GM21360 (cell line): ENCODE results near the gene TRPM2.
"Not testable (repeated sequence)": the region's sequence is repeated elsewhere in the genome, so short reads cannot be mapped to it uniquely, and the experiment has no call there.

ENCODE experiments used
- ATAC-seq: cut with Tn5 transposase; IDR thresholded peaks from one replicate; pipeline ENCODE4 v1.9.1; 2021; ENCODE audit warnings: mild to moderate bottlenecking, moderate library complexity; ENCODE audit not compliant: unreplicated experiment

TRPM2 gene

DNA sequence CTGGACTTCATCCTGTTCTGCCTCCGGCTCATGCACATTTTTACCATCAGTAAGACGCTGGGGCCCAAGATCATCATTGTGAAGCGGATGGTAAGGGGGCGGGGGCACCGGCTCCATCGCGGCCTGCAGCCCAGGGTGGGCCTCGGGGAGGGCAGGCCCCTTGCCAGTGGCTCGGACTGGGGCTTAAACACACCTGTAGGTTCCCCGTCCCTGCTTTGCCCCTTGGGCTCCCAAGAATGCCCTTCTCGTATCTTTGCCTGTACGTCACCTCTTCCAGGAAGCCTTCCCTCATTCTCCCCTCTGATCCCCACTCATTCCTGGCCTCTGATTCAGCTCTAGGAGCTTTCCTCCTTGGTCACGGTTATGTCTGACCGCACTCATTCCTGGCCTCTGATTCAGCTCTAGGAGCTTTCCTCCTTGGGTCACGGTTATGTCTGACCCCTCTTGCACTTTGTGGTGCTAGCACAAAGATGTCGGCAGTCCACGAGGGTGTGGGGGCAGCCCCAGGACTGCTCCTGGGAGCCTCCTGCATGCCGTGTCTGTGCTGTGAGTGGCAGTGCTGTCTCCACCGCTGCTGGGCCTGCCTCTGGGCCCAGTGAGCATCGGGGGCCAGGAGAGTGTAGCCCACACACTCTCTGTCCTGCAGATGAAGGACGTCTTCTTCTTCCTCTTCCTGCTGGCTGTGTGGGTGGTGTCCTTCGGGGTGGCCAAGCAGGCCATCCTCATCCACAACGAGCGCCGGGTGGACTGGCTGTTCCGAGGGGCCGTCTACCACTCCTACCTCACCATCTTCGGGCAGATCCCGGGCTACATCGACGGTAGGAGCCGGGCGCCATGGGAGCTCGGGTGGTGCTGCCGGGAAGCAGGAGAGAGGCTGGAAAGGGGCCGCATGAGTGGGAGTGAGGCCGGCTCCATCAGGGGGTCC is 52.8 kb downstream of the TRPM2 start:
- no peak for ATAC-seq

DNA sequence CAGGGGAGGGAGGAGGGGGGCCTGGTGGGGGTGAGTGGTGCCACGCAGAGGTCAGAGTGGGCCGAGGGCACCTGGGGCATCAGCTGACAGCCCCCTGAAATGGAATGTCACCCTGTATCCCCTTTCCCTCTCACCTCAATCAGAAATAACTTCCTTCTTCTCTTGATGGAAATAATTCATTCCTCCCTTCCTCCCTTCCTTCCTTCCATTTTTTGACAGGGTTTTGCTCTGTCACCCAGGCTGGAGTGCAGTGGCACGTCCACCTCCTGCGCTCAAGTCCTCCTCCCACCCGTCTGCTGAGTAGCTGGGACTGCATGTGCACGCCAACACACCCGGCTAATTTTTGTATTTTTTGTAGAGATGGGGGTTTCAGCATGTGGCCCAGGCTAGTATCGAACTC is 53.5 kb downstream of the TRPM2 start:
- ATAC-seq = no peak

DNA sequence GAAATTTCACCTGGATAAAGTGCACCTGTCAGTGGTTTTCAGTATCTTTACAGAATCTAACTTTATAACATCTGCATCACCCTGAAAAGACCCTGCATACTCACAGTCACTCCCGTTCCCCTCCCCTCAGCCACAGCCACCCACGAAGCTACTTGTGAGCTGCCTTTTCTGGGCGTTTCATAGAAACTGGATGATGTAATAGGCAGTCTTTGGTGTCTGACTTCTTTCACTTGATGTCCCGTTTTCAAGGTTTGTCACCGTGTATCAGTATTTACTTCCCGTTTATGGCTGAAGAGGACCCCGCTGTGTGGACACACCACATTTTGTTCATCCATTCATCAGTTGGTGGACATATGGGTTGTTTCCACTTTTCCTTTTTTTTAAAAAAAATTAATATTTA is 54.1 kb downstream of the TRPM2 start:
- ATAC-seq = no peak

DNA sequence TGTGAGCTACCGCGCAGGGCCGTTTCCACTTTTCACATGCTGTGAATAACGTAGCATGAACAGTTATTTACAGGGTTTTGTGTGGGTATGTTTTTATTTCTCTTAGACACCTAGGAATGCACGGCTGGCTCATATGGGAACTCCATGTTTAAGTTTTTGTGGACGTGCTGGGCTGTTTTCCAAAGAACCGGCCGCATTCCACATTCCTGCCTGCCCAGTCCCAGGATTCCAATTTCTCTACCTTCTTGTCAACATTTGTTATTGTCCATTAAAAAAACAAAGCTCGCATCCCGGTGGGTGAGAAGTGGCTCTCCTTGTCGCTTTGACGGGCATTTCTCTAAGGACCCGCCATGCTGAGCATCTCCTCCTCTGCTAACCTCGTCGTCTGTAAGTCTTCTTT is 54.8 kb downstream of the TRPM2 start:
- ATAC-seq = no peak

DNA sequence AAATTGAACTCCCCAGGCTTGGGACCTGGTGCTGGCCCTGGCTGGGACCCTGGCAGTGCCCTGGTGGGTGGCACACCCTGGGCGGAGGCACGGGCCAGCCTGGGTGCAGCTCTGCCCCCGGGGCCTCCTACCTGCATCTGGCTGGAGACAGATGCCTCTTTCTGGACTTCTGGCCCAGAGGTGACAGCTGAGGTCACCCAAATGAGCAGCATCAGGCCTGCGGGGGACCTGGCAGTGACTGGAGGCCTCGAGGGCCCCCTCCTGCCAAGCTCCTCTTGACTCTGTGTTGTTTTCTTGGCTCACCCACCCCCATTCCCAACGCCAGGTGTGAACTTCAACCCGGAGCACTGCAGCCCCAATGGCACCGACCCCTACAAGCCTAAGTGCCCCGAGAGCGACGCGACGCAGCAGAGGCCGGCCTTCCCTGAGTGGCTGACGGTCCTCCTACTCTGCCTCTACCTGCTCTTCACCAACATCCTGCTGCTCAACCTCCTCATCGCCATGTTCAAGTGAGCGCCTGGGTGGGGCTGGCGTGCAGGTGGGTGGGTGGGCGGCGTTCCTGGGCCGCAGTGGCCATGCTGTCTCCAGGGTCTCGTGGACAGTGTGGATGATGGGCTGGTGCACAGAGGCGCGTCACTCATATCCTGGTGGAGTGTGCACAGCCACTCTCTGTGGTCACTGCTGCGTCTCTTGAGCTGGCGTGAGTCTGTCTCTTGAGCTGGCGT is 60.3 kb downstream of the TRPM2 start:
- no peak for ATAC-seq

DNA sequence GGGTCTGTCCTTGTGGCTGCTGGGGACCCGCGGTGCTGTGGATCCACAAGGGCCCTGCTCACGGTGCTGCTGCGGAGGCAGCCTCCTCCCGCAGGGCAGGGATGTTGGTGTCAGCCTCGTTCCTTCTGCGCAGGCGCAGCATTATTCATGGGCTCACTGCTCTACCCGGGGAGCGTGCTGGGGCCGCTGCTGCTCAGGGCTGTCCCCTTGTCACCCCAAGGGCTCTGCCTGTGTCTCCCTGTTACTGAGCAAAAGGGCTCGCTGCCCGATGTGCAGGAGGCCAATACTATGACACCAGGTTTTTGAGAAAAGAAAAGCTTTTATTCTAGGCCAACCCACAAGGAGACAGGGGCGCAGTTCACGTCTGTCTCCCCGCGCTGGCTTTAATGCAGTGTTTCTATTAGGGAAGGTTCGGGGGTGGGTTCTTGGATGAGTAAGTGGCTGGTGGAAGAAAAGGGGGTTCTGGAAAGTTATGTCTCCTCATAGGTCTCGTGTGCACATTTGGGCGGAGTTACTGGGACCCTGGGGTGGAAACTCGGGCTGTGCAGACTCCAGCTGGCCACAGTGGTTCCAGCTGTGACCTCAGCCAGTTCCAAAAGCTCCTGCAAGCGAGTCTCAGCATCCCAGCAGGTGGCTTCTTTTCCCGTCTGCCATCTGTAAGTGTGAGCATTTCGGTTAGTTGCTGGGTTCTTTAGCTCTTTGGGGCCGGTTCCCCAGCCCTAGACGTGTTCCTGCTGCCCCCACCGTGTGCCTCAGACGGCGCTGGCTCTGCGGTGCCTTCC is 61.1 kb downstream of the TRPM2 start:
- ATAC-seq = no peak

DNA sequence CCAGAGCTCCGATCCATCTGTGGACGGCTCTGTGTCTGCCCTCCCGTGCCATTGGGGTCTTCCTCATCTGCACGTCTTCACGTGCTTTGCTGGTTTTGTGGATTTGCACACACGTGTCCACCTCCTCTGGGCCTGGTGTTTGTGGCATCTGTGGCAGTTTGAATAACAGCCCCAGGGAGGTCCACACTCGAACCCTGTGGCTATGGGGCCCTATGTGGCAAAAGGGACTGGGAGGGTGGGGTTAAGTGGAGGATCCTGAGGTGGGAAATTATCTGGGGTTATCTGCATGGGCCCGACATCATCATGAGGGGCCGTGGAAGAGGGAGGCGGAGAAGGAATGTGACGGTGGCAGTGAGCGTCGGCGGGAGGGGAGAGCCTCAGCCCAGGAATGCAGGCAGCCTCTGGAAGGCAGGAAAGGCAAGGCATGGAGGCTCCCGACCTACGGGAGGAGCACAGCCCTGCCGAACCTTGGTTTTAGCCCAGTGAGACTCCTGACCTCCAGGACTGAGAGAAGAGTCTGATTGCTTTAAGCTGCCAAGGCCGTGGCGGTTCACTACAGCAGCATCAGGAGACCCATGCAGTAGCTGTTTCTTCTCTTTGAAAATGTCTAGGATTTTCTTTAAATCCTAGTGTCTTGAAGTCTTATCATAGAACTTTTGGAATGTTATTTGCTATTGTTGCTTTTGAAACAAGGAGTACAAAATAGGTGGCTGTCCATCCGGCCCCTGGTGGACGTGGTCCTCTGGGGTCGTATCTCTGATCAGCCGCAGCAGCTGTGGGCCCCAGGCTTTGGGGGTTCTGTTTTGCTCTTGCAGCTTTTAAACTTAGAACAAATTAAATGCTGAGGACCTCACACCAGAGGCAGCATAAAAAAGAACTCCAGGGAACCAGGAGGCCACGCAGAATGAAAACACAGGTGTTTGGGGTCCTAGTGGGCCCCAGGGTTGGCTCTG is 61.9 kb downstream of the TRPM2 start:
- no peak for ATAC-seq

DNA sequence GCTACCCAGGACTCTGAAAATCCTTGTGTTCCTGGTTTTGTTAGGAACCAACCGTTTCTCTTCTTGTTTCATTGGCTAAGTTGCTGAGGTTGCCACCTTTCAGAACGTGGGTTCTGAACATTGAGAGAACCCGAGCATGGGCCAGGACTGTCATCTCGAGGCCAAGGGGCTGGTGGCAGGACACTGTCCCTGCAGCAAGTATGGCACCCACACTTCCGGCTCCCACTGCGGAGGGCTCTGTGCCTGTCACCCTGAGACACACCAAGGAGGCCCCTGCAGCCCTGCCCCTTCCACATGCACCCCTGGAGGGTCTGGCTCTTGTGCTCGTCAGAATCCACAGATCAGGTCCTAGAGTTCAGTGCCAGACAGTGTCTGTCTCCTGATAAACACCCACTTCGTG is 62.8 kb downstream of the TRPM2 start:
- ATAC-seq = no peak

DNA sequence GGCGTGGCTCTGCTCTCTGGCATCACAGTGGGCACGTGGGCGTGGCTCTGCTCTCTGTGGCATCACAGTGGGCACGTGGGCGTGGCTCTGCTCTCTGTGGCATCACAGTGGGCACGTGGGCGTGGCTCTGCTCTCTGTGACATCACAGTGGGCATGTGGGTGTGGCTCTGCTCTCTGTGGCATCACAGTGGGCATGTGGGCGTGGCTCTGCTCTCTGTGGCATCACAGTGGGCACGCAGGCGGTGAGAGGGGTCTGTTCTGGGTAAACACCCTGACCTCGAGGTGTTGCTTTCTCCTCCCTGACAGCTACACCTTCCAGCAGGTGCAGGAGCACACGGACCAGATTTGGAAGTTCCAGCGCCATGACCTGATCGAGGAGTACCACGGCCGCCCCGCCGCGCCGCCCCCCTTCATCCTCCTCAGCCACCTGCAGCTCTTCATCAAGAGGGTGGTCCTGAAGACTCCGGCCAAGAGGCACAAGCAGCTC is 64.2 kb downstream of the TRPM2 start:
- ATAC-seq = not testable (repeated sequence)

DNA sequence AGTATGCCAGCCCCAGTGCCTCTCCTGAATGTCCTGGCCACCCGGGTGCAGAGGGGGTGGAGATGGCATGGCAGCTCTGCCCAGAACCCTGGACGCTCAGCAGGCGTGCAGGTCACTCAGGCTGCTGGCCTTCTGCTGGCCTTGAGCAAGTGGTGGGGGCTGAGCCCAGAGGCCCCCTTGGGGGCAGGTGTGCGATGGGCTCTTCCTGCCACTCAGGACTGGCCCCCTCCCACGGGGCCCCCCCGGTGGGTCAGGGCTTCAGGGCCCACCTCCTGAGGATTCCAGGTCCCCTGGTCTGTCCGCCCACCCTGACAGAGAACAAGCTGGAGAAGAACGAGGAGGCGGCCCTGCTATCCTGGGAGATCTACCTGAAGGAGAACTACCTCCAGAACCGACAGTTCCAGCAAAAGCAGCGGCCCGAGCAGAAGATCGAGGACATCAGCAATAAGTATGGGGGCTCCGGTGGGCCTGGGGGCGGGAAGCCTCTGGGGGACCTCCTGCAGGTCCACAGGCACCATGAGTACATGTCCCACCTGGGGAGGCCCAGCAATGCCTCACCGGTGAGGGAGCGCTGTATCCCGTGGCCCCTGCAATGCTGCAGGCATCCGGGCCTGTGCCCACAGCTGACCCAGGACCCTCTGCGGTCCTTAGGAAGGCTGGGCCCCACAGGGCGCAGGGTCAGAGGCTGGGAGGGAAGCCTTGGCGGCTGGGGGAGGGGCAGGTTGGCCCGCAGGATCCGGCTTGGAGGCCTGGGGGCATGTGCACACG is 64.9 kb downstream of the TRPM2 start:
- ATAC-seq = no peak

DNA sequence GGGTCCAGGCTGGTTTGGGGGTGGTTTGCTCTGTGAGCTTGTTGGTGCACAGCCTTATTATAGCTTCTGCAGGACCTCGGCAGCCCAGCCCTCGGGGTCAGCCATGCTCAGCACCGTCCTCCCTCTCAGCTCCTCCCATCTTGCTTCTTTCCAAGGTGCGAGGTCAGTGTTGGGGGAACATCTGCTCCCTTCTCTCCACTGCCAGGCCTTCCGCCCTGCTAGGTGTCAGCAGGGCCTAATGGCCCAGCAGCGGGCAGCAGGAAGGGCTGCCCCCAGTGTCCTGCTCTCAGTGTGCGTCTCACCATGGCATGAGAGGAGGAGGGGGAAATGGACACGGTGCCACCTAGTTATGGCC is 65.4 kb downstream of the TRPM2 start:
- no peak for ATAC-seq

DNA sequence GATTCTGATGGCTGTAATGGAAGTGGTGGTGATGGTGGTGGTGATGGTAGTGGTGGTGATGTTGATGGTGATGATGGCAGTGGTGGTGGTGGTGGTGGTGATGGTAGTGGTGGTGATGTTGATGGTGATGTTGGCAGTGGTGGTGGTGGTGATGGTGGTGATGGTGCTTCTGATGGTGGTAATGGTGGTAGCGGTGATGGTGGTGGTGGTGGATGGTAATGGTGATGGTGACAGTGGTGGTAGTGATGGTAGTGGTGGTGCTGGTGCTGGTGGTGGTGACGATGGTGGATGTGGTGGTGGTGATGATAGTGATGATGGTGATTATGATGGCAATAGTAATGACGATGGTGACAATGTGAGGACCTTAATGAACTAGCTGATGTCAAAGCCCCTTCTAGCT is 66.3 kb downstream of the TRPM2 start:
- ATAC-seq = no peak

DNA sequence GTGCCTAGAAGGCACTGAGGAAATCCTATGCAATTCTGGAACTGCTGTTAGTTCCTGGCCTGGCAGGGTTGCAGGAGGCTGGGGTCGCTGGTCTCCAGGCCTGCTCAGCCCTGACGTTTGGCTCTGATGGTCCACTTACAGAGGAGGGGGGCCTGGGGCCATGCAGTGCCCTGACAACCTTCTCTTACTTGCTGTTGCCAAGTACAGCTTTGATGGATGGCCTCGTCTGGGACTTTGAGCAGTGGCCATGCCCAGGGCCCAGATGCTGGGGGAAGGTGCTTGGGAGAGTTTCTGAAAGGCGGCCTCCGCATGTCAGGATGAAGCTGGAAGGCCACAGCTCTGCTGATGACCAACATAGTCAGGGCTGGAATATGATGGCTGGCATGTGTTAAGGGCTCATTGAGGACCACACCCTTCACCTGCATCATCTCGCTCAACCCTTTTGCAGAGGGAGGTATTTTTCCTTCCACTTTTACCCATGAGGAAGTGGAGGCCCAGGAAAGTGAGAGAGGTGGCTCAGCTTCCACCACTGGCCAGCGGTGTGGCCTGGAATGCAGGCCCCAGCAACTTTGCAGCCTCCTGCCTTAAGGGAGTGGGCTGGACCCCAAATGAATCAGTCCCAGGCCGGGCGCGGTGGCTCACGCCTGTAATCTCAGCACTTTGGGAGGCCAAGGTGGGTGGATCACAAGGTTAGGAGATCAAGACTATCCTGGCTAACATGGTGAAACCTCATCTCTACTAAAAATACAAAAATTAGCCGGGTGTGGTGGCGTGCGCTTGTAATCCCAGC is 67.2 kb downstream of the TRPM2 start:
- no peak for ATAC-seq

DNA sequence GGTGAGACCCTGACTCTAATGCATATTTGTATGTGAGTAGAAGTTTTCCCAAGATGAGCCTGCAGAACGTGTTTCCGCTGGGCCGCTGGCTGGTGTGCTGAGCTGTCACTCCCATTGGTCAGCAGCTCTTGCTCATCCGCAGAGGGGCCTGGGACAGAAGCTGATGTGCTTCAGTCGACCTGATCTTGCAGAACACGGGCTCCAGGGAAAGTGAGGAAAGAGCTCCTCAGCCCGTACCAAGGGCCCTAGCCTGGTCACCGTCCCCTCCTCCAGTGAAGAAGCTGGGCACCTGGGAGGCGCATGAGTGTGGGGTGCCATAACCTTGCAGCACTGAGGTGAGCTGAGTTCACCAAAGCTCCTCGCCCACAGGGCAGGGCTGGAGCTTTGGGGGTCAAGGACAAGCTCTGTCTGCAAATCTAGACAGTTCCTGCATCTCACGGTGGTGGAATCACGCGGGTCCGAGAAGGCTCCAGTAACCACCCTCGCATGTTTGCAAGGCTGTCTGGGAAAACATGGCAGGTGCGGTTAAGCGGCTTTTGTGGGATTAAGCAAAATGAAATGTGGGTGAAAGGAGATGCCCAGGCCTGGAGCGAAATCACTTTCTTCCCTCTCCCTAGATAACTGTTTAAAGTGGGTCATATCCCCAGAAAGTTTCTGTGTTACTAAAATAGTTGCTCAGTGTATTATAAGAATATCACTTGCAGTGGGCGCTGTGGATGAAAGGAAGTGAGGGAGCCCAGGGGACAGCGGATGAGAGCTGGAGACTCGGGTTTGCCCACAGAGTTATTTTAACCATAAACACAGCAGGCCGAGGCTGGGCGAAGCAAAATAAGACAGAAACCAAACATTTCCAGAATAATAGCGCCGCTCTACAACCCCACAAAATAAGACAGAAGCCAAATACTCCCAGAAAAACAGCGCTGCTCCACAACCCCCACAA is 68.8 kb downstream of the TRPM2 start:
- no peak for ATAC-seq

DNA sequence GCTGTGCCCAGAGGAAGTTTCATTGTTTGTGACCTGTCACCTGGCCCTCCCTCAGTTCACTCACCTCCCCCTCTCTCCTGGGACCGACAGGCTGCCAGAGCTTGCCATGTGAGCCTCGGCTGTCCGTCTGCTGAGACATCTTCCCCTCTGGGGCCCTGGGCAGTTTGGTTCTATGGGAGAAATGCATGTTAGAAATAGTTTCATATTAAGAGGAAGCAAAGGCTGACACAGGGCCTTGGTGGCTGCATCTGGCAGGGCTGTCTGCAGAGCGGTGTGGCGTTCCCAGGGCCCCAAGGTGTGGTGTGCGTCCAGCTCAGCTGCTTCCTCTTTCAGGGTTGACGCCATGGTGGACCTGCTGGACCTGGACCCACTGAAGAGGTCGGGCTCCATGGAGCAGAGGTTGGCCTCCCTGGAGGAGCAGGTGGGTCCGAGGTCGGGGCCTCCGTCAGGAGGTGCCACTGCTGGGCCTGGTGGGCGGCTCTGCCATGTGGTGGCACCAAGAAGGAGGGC is 69.9 kb downstream of the TRPM2 start:
- ATAC-seq = no peak

DNA sequence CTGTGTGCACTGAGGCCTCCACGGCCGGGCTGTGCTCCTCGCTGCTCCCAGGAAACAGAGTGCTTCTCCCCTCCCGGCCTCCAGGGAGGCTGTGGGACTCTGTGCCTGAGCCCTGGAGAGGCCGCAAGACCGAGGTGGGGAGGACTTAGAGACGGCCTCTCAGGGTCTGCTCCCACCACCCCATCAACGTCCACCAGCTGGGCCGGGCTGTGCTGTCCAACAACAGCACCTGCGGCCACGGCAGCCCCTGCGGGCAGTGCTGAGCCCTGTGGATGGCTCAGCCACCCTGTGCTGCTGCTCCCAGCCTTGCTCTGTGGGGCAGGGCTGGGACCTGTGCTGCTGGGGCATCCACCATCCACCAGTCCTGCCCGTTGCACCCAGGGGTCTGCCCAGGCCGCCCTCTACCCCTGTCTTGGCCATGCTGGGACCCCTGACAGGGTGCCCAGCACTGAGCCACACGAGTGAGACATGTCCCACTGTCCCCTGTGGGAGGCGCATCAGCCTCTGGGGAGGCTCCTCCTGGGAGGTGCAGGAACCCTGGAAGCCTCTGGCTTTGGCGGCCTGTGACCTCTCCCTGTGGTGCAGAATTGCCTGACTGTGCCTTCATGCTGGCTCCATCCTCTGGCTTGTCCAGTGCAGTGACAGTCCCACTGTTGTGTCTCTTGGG is 70.7 kb downstream of the TRPM2 start:
- ATAC-seq = no peak
